GM10248 (cell line): ENCODE results near the gene RO60.

Source experiments
- CTCF ChIA-PET: fragments of 300-600 bp; sonication (Branson Sonifier 250); formaldehyde crosslinking; extraction: SDS; loops from one replicate; lab custom pipeline; 2021; ENCODE audit warnings: antibody characterized with exemption; lab: Yijun Ruan, JAX
- POLR2A ChIA-PET: fragments of 350-650 bp; sonication (Branson Sonifier 250); formaldehyde crosslinking; extraction: SDS; loops from one replicate; lab custom pipeline; 2020; ENCODE audit warnings: antibody characterized with exemption; lab: Yijun Ruan, JAX
- DNase-seq: peaks from one replicate; pipeline ENCODE4 v3.0.0; 2012; ENCODE audit errors: extremely low spot score
- CTCF ChIP-seq: IDR thresholded peaks from 2 replicates; pipeline ENCODE4 v1.5.1; 2012; ENCODE audit warnings: mild to moderate bottlenecking, low read depth; ENCODE audit errors: extremely low read depth, missing control alignments, control extremely low read depth

The RO60 gene

GRCh38 chr1:193083365-193084088, 24.1 kb downstream of the RO60 start:
- CTCF ChIA-PET, result interaction anchor here (1.0 to 1.9 kb wide), 5 partner anchors 11 to 38 kb away, joined by 3 to 5 read pairs (median 4); partner anchors contain the start of genes CDC73, GLRX2, RO60 and UCHL5
- no peak for TF ChIP-seq CTCF
- DNase-seq, result peak; percentile 21
- POLR2A ChIA-PET, result no interaction called here

- ChIA-PET CTCF (interaction anchor here (1.1 to 1.8 kb wide), 5 partner anchors 9 to 37 kb away, joined by 4 to 5 read pairs (median 4); partner anchors contain the start of genes CDC73, RO60 and UCHL5), POLR2A (interaction anchor here (0.6 kb wide), 1 partner anchor 10 kb away, joined by 6 read pairs; no protein-coding TSS in a partner anchor)
- TF ChIP-seq CTCF, result no peak
- DNase-seq, result no peak
Measured at GRCh38 chr1:193085263-193085662, 25.9 kb downstream of the RO60 start.

GRCh38 chr1:193086342-193086741, 26.9 kb downstream of the RO60 start:
- no peak for TF ChIP-seq CTCF
- ChIA-PET CTCF (interaction anchor here (1.2 kb wide), 1 partner anchor 24 kb away, joined by 3 read pairs; no protein-coding TSS in a partner anchor), POLR2A (no interaction called here)
- DNase-seq, result no peak

- CTCF ChIA-PET, result interaction anchor here (0.8 to 1.2 kb wide), 3 partner anchors 13 to 44 kb away, joined by 3 to 4 read pairs (median 3); partner anchors contain the start of gene CDC73
- no peak for DNase-seq
- TF ChIP-seq CTCF, result no peak
- POLR2A ChIA-PET, result no interaction called here
Measured at GRCh38 chr1:193087893-193088292, 28.5 kb downstream of the RO60 start.

GRCh38 chr1:193090865-193091264, 31.5 kb downstream of the RO60 start:
- no peak for TF ChIP-seq CTCF
- CTCF ChIA-PET, result no interaction called here
- POLR2A ChIA-PET, result no interaction called here
- DNase-seq, result no peak

GRCh38 chr1:193094112-193094511, 34.7 kb downstream of the RO60 start:
- POLR2A ChIA-PET, result interaction anchor here (0.5 kb wide), 1 partner anchor 15 kb away, joined by 5 read pairs; no protein-coding TSS in a partner anchor
- no peak for DNase-seq
- no peak for TF ChIP-seq CTCF
- CTCF ChIA-PET, result interaction anchor here (1.3 to 1.8 kb wide), 3 partner anchors 9 to 29 kb away, joined by 3 to 5 read pairs (median 4); partner anchors contain the start of gene GLRX2
